ENCODE results near the gene PRG2. TPM values are rescaled to one million over a fixed set of nuclear protein-coding genes. Genes with fewer than 3 reads are reported as not detected.

The PRG2 gene
- total and polyA plus RNA-seq, 9 of the 15 experiments (the other 6 are each of a cell fraction or from before 2014, with no cell fraction given): 1.8 to 78.0 (median 26.6) TPM

- Histone ChIP-seq H3K27me3 (ENCODE audit: control insufficient read depth in 2 of 2, insufficient read depth in 2 of 2, low read length in 2 of 2) (no peaks in the 10 kb centered on the region), H3K4me2 (ENCODE audit: insufficient read depth, low read length) (peak overlapping the region; percentile 29; the same call in 1 of the 2 replicates), H4K20me1 (replicated peaks; ENCODE audit: control insufficient read depth, insufficient read depth, low read length) (no peaks in the 10 kb centered on the region), H2AFZ (ENCODE audit: low read depth, low read length) (peak overlapping the region; percentile 17; the same call in 1 of the 2 replicates), H3K27ac (ENCODE audit: extremely low read depth, low read depth, low read length) (no peak overlapping the region), H3K4me1 (replicated peaks in 1 of 2; ENCODE audit: control insufficient read depth in 2 of 2, insufficient read depth in 2 of 2, low read length in 2 of 2) (peaks cover 40 to 65% of the 10 kb centered on the region in 2 experiments), H3K9me1 (ENCODE audit: control insufficient read depth, insufficient read depth, low read length) (no peaks in the 10 kb centered on the region), H3K79me2 (ENCODE audit: control insufficient read depth, insufficient read depth, low read length) (no peaks in the 10 kb centered on the region), H3K4me3 (no peak overlapping the region), H3K9ac (ENCODE audit: insufficient read depth in 1 of 2, low read depth in 2 of 2, low read length in 2 of 2) (peak overlapping the region in 1 of 2 experiments; percentile 73; a peak in 1 of 4 replicates), H3K9me3 (replicated peaks; ENCODE audit: control insufficient read depth, insufficient read depth, low read depth, low read length) (no peaks in the 10 kb centered on the region), H3K36me3 (ENCODE audit: control insufficient read depth, insufficient read depth, low read length) (no peaks in the 10 kb centered on the region)
- ChIA-PET CTCF (ENCODE audit: low intra/inter-chr PET ratio) (no interaction called here), POLR2A (interaction anchor here (0.6 to 1.6 kb wide), 6 partner anchors 10 to 75 kb away, joined by 3 to 5 read pairs (median 3); no protein-coding TSS in a partner anchor)
- DNase-seq (ENCODE audit: extremely low read depth in 1 of 4, low spot score in 3 of 4): no peak
- no peak for ATAC-seq
- in situ Hi-C loops (cut with MboI) (no loop called here), intact Hi-C loops (cut with micrococcal nuclease) (loop anchor here (2.0 kb wide), 1 partner anchor 38 kb away; no protein-coding TSS in a partner anchor)
- 39% methylated on average over 5 of the region's 5 CpGs for WGBS (ENCODE audit: insufficient coverage, low coverage, missing lambda C conversion rate)
- BruUV-seq (replicated peaks): no TSS peak
- TF ChIP-seq PHB (CRISPR knock-in tag; IDR thresholded peaks at IDR 0.05): no peak
- TF ChIP-seq HSF4 (CRISPR knock-in tag; IDR thresholded peaks at IDR 0.05; ENCODE audit: borderline replicate concordance): no peak
- no peak for TF ChIP-seq TARDBP (IDR thresholded peaks at IDR 0.05)
- no peak for TF ChIP-seq ZNF140 (CRISPR knock-in tag; IDR thresholded peaks at IDR 0.05)
- no peak for TF ChIP-seq FIP1L1 (IDR thresholded peaks at IDR 0.05; ENCODE audit: low read depth, low read length, poor library complexity, severe bottlenecking)
- TF ChIP-seq VEZF1 (CRISPR knock-in tag; IDR thresholded peaks at IDR 0.05): peak; percentile 47; the same call in 1 of the 2 replicates
- FAIRE-seq: no peak
These were observed 4.1 kb downstream of the PRG2 start for GRCh38 chr11:57386178-57386940.

Measured in K562 (cell line).